ENCODE data around the gene XIAP.
A peak's percentile ranks its signal among the peaks of the same experiment; 100 is the strongest.
"Not testable (repeated sequence)": the region's sequence is repeated elsewhere in the genome, so short reads cannot be mapped to it uniquely, and the experiment has no call there.

Gene XIAP

DNA sequence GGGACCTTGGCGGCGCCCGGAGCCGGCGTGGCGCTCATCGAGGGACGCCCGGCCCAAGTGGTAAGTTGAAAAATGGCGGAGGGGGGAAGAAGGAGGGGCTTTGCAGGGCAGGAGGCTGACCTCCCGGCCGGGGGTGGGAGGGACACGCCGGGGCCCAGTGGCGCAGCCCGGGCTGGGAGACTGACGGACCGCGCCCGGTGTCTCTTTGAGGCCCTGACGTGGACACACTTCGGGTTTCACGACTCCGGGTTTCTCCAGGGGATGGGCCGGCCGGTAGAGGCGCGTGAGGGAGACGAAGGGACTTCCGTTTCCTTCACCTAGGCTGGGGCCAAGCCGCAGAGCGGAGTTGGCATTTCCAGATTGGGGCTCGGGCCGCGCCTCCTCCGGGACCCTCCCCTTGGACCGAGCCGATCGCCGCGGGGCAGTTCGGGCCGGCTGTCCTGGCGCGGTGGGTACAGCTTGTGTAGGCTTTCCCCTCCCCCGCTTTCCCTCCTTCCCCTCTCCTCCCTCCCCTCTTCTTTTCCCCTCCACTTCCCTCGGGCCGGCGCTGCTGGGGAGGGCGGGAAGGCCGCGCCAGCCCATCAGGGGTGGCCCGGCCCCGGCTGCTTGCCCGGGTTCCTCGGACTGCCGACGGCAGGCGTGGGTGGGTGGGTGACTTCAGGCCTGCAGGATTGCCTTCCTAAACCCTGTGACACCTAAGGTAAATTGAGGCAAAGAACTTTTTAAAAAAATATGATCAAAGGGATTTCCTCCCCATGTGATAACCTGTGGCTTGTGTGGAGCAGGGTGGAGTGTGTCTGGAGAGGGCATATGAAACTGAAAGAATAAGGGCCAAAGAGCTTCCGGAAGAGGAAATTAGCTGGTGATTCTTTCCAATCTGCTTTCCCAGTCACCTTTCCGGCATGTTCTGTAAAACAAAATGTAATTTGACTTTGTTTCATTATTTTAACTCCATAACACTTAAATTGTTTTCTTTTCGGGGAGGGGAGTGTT lies at the start of gene XIAP:
Gene XIAP, plus strand, starts transcription at position 208 of the 993 bp plus-strand sequence. CDS start 25,610 bp downstream, outside the sequence.
- Mint-ChIP-seq H3K9me3 (no peaks in the 10 kb centered on the region), H3K27me3 (peaks cover 5% of the 10 kb centered on the region), H3K4me3 (peak within 1 kb of the TSS; percentile 87), H3K4me1 (ENCODE audit: low read depth) (peaks cover 17% of the 10 kb centered on the region), H3K36me3 (ENCODE audit: low read depth) (peaks cover 15% of the 10 kb centered on the region), H3K27ac (peak within 1 kb of the TSS; percentile 93)
- DNase-seq = peak; percentile 82

DNA sequence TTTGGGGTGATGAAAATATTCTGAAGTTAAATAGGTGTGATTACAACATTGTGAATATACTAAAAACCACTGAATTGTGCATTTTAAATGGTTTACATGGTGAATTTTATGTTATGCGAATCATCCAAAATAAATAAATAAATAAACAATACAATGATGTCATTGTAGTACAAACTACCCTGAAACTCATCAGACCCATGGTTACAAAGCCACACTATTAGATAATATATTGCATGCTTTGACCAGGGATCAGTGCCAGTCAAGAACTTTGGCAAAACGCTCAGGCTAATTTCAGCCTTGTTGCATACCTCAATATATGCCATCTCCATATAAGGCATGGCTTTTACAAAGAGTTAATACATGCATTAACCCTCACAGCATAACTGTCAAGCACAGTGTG lies 45.5 kb upstream of the XIAP start:
- DNase-seq = no peak
- Mint-ChIP-seq H3K36me3 (ENCODE audit: low read depth) (no peaks in the 10 kb centered on the region), H3K9me3 (no peaks in the 10 kb centered on the region), H3K4me3 (no peak overlapping the region), H3K27ac (no peak overlapping the region), H3K27me3 (peaks cover 3% of the 10 kb centered on the region), H3K4me1 (ENCODE audit: low read depth) (no peaks in the 10 kb centered on the region)

DNA sequence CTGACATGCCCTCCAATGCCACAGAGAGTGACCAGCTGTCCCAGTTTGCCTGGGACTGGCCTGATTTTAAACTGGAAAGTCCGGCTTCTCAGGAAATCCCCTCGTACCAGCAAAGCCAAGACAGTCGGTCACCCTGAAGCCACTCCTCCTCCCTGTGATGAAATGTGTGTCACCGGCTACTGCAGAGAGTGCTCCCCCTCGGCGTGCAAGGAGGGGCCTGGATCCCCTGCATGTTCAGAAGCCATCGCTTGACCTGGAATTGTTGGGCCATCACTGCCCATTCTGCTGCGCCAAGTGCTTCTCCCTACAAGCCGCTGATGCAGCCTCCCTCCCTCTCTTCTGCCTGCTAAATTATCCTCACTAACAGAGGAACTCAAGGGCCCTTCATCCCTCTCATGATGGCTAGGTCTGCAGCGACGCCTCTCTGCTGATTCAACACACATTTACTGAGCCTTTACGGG lies 44.9 kb upstream of the XIAP start:
- H3K36me3 Mint-ChIP-seq (ENCODE audit: low read depth); H3K4me1 Mint-ChIP-seq (ENCODE audit: low read depth); DNase-seq; H3K27me3 Mint-ChIP-seq; H3K4me3 Mint-ChIP-seq; H3K27ac Mint-ChIP-seq; H3K9me3 Mint-ChIP-seq: not testable (repeated sequence)

DNA sequence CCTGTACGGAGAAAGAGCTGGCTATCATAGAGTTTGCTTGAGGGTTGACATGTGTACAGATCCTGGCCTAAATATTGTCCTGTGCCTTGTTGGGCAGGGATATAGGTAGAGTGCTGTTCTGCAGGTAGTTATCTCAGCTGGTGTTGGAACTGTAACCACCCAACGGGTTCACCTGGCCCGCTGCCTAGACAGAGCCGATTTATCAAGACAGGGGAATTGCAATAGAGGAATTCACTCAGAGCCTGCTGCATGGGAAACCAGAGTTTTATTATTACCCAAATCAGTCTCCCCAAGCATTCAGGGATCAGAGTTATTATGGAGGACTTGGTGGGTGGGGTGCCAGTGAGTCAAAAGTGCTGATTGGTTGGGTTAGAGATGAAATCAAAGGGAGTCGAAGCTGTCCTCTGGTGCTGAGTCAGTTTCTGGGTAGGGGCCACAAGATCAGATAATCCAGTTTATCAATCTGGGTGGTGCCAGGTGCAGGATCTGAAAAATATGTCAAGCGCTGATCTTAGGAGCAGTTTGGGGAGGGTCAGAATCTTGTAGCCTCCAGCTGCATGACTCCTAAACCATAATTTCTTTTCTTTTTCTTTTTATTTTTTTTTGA lies 42.5 kb upstream of the XIAP start:
- Mint-ChIP-seq H3K27ac (no peak overlapping the region), H3K4me1 (ENCODE audit: low read depth) (no peaks in the 10 kb centered on the region), H3K4me3 (no peak overlapping the region)

DNA sequence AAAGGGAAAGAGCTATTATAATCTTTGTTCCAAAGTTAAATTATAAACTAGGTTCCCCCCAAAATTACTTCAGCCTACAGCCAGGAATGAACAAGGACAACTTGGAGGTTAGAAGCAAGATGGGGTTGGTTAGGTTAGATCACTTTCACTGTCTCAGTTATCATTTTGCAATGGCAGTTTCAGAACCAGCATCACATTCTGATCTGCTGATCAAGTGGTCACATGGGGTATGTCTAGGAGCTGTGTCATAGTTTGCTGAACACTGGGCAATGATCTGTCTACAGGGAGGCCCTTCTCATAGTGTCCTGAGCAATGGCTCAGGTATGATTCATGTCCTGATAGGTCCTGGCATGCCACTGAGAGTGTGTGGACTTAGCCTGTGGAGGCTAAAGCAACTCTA lies 41.6 kb upstream of the XIAP start:
- H3K4me1 Mint-ChIP-seq (ENCODE audit: low read depth) = no peaks in the 10 kb centered on the region
- no peak overlapping the region for H3K27ac Mint-ChIP-seq
- H3K4me3 Mint-ChIP-seq = no peak overlapping the region
- H3K36me3 Mint-ChIP-seq (ENCODE audit: low read depth) = no peaks in the 10 kb centered on the region
- no peak for DNase-seq
- H3K9me3 Mint-ChIP-seq = no peaks in the 10 kb centered on the region
- no peaks in the 10 kb centered on the region for H3K27me3 Mint-ChIP-seq

More for the DNA sequence above, 42.5 kb upstream of the XIAP start:
- H3K27me3 Mint-ChIP-seq = no peaks in the 10 kb centered on the region
- no peaks in the 10 kb centered on the region for H3K36me3 Mint-ChIP-seq (ENCODE audit: low read depth)
- DNase-seq = no peak
- H3K9me3 Mint-ChIP-seq = no peaks in the 10 kb centered on the region

DNA sequence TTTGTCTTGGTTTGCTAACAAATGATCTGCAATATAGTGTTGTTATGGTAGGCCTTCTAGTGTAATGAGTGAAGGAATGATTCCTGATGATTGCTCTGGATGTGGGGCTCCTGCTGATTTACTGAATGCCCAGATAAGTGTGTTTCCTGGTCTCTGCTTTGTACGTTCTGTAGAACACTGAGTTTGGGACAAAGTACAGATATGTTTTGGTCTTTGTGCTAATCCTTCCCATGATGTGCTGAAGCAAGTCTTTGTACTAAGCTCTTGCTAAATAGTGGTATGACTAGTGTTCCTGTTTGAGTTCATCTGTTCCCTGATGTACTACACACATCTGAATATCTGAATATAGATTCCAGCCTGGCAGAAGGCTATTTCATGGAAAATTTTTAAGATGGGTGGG lies 36.9 kb upstream of the XIAP start:
- H3K9me3 Mint-ChIP-seq = no peaks in the 10 kb centered on the region
- DNase-seq = no peak
- H3K36me3 Mint-ChIP-seq (ENCODE audit: low read depth) = no peaks in the 10 kb centered on the region
- H3K27me3 Mint-ChIP-seq = no peaks in the 10 kb centered on the region
- H3K27ac Mint-ChIP-seq = no peak overlapping the region
- no peaks in the 10 kb centered on the region for H3K4me1 Mint-ChIP-seq (ENCODE audit: low read depth)
- no peak overlapping the region for H3K4me3 Mint-ChIP-seq

DNA sequence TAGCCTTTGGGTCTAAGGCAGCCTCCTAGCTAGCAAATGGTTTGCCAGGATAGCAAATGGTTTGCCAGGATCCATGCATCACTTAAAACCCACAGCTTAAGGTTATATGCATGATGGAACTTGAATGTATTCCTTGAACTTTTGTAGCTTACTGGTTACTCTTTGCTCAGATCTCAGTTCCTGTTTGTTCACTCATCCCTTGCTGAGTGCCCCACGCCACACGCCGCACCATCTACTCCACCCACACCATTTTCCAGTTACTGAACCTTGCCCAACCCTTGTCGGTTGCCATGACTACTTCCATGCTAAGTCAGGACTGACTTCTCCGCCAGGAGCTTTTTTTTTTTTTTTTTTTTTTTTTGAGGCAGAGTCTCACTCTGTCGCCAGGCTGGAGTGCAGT lies 29.5 kb upstream of the XIAP start:
- peaks cover 5% of the 10 kb centered on the region for H3K4me1 Mint-ChIP-seq (ENCODE audit: low read depth)
- no peak overlapping the region for H3K4me3 Mint-ChIP-seq
- no peak for DNase-seq
- no peaks in the 10 kb centered on the region for H3K9me3 Mint-ChIP-seq
- H3K27ac Mint-ChIP-seq = peak overlapping the region; percentile 37
- peaks cover 13% of the 10 kb centered on the region for H3K27me3 Mint-ChIP-seq
- H3K36me3 Mint-ChIP-seq (ENCODE audit: low read depth) = no peaks in the 10 kb centered on the region

DNA sequence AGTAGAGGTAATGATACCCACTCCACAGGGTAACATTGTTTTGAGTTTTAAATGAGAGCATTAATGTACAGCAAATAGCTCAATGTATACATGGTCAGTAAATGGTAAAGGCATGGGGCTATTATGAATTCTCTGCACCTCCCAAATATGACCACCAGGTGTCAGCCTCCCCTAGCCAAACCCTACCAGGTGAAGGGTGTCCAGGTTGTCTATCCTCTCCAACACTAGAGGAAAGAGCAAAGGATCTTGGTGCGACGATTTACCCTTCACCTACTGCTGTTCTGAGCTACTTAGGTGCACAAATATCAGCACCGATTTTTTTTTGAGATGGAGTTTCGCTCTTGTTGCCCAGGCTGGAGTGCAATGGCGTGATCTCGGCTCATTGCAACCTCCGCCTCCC lies 26.5 kb upstream of the XIAP start:
- Mint-ChIP-seq H3K27ac (no peak overlapping the region), H3K4me3 (no peak overlapping the region), H3K9me3 (no peaks in the 10 kb centered on the region), H3K36me3 (ENCODE audit: low read depth) (no peaks in the 10 kb centered on the region), H3K4me1 (ENCODE audit: low read depth) (peaks cover 12% of the 10 kb centered on the region), H3K27me3 (peaks cover 13% of the 10 kb centered on the region)
- peak; percentile 67 for DNase-seq

DNA sequence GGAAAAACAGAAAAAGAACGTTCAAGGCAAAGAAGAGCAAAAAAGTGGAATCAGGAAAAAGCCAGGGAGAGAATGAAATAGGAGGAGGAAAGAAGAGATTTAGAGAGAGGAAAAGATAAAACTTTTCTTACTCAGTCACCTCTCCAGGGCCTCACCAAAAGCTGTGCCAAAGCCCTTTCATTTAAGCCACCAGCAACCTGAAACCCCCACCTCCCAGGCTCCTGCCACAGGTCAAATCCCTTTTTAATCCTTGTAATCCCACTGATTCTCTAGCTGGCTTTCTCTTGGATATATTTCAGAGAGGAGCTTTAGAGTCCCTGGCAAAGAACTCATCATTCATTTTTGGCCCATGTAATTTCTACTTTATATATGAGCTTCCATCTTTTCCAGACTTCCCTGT lies 25.7 kb upstream of the XIAP start:
- DNase-seq = no peak
- peaks cover 13% of the 10 kb centered on the region for H3K27me3 Mint-ChIP-seq
- no peak overlapping the region for H3K27ac Mint-ChIP-seq
- no peaks in the 10 kb centered on the region for H3K36me3 Mint-ChIP-seq (ENCODE audit: low read depth)
- H3K4me1 Mint-ChIP-seq (ENCODE audit: low read depth) = peaks cover 12% of the 10 kb centered on the region
- no peak overlapping the region for H3K4me3 Mint-ChIP-seq
- no peaks in the 10 kb centered on the region for H3K9me3 Mint-ChIP-seq

DNA sequence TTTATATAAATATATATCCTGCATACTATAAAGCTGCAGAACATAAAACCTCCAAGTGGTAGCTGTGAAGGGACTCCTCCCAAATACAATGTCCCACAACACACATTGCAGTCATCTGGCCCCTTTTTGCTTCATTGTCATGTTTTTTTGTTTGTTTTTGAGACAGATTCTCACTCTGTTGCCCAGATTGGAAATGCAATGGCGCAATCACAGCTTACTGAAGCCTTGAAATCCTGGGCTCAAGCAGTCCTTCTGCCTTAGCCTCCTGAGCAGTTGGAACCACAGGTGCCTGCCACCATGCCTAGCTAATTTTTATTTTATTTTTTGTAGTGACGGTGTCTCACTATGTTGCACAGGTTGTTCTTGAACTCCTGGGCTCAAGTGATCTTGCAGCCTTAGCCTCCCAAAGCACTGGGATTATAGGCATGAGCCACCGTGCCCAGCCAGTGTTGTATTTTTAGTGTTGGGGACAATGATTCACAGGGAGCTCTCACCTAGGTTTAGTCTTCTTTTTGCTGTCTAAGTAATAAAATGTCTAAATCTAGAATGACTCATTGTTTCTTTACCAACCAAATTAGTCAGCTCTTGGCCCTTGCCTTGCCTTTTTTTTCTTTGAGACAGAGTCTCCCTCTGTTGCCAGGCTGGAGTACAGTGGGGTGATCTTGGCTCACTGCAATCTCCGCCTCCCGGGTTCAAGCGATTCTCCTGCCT lies 24.0 kb upstream of the XIAP start:
- no peak overlapping the region for H3K27ac Mint-ChIP-seq
- no peaks in the 10 kb centered on the region for H3K9me3 Mint-ChIP-seq
- H3K4me3 Mint-ChIP-seq = no peak overlapping the region
- peak; percentile 47 for DNase-seq
- H3K36me3 Mint-ChIP-seq (ENCODE audit: low read depth) = no peaks in the 10 kb centered on the region
- peaks cover 10% of the 10 kb centered on the region for H3K27me3 Mint-ChIP-seq
- peaks cover 7% of the 10 kb centered on the region for H3K4me1 Mint-ChIP-seq (ENCODE audit: low read depth)

DNA sequence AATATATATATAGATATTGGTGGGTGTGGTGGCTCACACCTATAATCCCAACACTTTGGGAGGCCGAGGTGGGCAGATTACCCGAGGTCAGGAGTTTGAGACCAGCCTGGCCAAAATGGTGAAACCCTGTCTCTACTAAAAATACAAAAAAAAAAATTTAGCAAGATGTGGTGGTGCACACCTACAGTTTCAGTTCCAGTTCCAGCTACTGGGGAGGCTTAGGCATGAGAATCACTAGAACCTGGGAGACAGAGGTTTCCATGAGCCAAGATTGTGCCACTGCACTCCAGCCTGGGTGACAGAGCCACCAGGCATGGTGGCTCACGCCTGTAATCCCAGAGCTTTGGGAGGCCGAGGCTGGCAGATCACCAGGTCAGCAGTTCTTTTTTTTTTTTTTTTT lies 14.7 kb upstream of the XIAP start:
- not testable (repeated sequence) for H3K9me3 Mint-ChIP-seq; H3K4me1 Mint-ChIP-seq (ENCODE audit: low read depth); H3K4me3 Mint-ChIP-seq; DNase-seq; H3K36me3 Mint-ChIP-seq (ENCODE audit: low read depth); H3K27ac Mint-ChIP-seq
- peaks cover 11% of the 10 kb centered on the region for H3K27me3 Mint-ChIP-seq

DNA sequence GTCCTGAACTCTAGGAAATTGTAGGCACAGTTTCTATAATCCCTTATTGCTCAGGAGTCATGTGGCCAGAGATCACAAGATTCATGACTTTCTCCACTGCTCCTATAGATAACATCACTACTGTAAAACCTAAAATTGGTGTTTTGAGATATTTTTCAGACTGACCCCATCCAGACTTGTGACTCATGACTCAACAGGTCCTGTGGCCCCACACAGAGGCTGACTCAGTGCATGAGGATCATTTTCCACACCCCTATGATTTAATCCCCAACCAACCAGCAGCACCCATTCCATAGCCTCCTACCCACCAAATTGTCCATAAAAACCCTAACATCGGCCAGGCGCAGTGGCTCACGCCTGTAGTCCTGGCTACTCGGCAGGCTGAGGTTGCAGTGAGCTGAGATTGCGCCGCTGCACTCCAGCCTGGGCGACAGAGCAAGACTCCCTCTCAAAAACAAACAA lies 13.2 kb upstream of the XIAP start:
- no peak overlapping the region for H3K4me3 Mint-ChIP-seq
- H3K36me3 Mint-ChIP-seq (ENCODE audit: low read depth) = no peaks in the 10 kb centered on the region
- no peaks in the 10 kb centered on the region for H3K9me3 Mint-ChIP-seq
- peaks cover 11% of the 10 kb centered on the region for H3K27me3 Mint-ChIP-seq
- H3K4me1 Mint-ChIP-seq (ENCODE audit: low read depth) = peaks cover 8% of the 10 kb centered on the region
- no peak overlapping the region for H3K27ac Mint-ChIP-seq
- DNase-seq = no peak

DNA sequence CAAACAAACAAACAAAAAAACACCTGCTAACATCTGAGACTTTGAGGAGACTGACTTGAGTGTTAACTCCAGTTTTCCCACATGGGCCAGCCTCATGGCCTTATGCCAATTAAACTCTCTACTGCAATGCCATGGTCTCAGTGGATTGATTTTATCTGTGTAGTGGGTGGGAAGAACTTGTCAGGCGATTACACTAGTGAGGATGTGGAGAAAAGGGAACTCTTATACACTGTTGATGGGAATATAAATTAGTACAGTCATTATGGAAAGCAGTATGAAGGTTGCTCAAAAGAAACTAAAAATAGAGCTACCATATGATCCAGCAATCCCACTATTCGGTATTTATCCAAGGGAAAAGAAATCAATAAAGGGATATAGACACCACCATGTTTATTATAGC lies 12.8 kb upstream of the XIAP start:
- peaks cover 11% of the 10 kb centered on the region for H3K27me3 Mint-ChIP-seq
- peaks cover 8% of the 10 kb centered on the region for H3K4me1 Mint-ChIP-seq (ENCODE audit: low read depth)
- DNase-seq = no peak
- H3K27ac Mint-ChIP-seq = no peak overlapping the region
- no peaks in the 10 kb centered on the region for H3K9me3 Mint-ChIP-seq
- H3K4me3 Mint-ChIP-seq = no peak overlapping the region
- H3K36me3 Mint-ChIP-seq (ENCODE audit: low read depth) = no peaks in the 10 kb centered on the region

DNA sequence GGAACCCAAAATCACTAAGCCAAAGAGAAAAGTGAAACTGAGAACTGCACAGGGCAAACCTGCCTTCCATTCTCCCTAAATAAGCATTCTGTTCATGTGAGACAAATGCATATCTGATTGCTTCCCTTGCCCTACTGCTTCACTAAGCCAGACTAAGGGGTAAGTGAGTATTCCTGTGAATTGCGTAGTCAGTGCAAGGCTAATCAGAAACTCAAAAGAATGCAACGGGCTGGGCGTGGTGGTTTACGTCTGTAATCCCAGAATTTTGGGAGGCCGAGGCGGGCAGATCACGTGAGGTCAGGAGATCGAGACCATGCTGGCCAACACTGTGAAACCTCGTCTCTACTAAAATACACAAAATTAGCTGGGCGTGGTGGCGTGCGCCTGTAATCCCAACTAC lies 10.8 kb upstream of the XIAP start:
- no peaks in the 10 kb centered on the region for H3K9me3 Mint-ChIP-seq
- no peaks in the 10 kb centered on the region for H3K36me3 Mint-ChIP-seq (ENCODE audit: low read depth)
- peaks cover 9% of the 10 kb centered on the region for H3K4me1 Mint-ChIP-seq (ENCODE audit: low read depth)
- H3K4me3 Mint-ChIP-seq = no peak overlapping the region
- no peak overlapping the region for H3K27ac Mint-ChIP-seq
- H3K27me3 Mint-ChIP-seq = peaks cover 6% of the 10 kb centered on the region
- no peak for DNase-seq

Measured in activated T-cell treated with anti-CD3 and anti-CD28 coated beads, Interleukin-2, amount 50 U/mL, for 24 hours (primary cell).